ENCODE results near the gene AP4B1. TPM values are rescaled to one million over a fixed set of nuclear protein-coding genes. Genes with fewer than 3 reads are reported as not detected.

AP4B1 gene
- total and polyA plus RNA-seq, 9 donors: 18.5 to 34.0 (median 23.0) TPM

DNA sequence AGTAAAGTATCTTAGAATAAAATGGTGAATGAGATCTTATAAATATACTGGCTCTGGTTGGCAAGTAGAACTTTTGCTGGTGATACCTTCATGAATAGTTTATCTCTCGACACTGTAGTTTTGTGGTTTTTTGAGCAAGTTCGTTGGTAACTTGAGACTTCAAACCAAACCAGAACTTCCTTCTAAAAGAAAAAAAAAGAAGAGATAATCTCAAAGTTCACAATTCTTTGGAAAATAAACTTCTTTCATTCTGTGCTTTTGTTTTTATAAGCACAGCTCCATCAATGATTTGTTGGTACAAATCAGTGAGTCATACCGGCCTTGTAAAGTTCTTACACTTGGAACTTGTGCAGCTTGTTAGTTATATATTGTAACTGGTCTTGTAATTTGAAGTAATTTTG is 26.9 kb upstream of the AP4B1 start:
- H3K36me3 ChIP-seq (ENCODE audit: control insufficient read depth, insufficient read depth, low read length): no peaks in the 10 kb centered on the region
- H3K4me1 ChIP-seq (ENCODE audit: control insufficient read depth, insufficient read depth, low read length): peaks cover 10% of the 10 kb centered on the region
- H3K4me3 ChIP-seq (ENCODE audit: low read length): no peak overlapping the region
- WGBS (ENCODE audit: insufficient coverage): no CpG with 5 or more reads among the region's 3 CpGs
- H3K27me3 ChIP-seq (ENCODE audit: control insufficient read depth, insufficient read depth, low read length): no peaks in the 10 kb centered on the region
- peak overlapping the region; percentile 99 for H3K27ac ChIP-seq (ENCODE audit: low read length)
- no peak for DNase-seq
- H3K9me3 ChIP-seq (replicated peaks; ENCODE audit: control insufficient read depth, low read depth, low read length): no peaks in the 10 kb centered on the region

DNA sequence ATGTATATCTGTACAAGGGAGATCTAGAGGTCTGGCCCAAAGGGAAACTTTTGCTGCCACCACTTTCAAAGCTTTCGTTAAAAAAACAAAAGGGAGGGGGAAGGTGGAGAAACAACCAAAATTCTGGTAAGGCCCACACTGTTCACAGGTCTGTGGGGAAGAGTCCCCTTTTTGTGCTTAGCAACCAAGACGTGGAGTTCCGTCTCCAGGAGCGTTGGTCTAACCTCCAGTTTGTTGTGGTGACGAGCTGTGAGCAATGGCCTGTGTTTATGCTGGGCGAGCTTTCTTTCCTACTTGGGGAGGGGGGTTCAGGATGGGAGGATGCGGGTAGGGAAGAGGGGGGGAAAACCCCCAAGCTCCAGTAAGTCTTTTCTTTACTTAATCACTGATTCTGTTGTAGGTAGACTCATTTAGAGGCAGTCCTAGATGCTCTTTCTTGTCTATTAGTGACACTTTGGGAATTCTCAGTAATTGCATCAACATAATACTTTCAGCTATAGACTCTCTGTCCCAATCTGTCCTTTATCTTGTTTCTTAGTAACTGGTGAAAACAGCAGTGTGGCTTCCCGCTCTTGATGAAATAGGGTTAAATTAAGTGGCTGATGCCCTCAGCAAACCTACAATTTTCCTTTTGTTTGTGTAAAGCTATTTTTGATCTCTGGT is 26.0 kb upstream of the AP4B1 start:
- H3K4me1 ChIP-seq (ENCODE audit: control insufficient read depth, insufficient read depth, low read length): peaks cover 10% of the 10 kb centered on the region
- peak; percentile 76 for DNase-seq

DNA sequence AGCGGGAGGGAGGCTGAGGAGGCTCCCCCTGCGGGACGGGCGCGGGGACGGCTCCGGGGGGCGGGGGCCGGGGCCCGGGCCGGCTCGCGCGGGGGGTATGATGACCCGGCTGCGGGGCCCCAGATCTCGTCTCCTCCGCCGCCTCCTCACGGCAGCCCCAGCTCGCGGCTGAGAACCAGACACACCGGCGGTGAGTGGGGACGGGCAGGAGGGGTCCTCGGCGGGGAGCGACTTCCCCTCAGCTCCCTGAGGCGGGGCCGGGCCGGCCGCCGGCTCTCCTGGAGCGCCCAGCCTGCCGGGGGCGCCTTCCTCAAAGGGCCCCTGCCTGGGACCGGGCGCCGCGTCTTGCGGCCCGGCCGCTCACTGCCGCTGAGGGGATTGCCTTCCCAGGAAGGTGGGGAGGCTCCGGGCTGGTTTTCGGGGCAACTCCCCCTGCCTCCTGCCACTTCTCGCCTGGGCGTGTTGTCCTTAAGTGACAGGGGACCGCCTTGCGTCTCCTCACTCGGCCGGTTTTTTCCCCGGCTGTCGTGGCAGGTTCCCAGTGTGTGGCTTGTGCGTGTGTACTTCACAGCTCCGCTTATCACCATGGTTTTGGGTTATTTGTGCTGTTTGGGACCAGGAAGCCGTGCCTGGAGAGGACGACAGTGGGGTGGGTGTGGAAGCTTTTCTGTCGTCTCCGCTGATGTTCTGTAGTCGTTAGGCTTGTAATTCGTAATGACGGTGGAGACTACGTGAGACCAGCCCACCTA is 25.3 kb upstream of the AP4B1 start:
- Histone ChIP-seq H3K27ac (ENCODE audit: low read length) (peak overlapping the region; percentile 99), H3K4me1 (ENCODE audit: control insufficient read depth, insufficient read depth, low read length) (peaks cover 10% of the 10 kb centered on the region), H3K4me3 (ENCODE audit: low read length) (peak overlapping the region; percentile 93), H3K9me3 (replicated peaks; ENCODE audit: control insufficient read depth, low read depth, low read length) (no peaks in the 10 kb centered on the region), H3K36me3 (ENCODE audit: control insufficient read depth, insufficient read depth, low read length) (no peaks in the 10 kb centered on the region), H3K27me3 (ENCODE audit: control insufficient read depth, insufficient read depth, low read length) (no peaks in the 10 kb centered on the region)
- WGBS (ENCODE audit: insufficient coverage): under 1% methylated on average over 46 of the region's 64 CpGs
- DNase-seq: peak; percentile 65

More for the DNA sequence above, 26.0 kb upstream of the AP4B1 start:
- Histone ChIP-seq H3K36me3 (ENCODE audit: control insufficient read depth, insufficient read depth, low read length) (no peaks in the 10 kb centered on the region), H3K9me3 (replicated peaks; ENCODE audit: control insufficient read depth, low read depth, low read length) (no peaks in the 10 kb centered on the region), H3K4me3 (ENCODE audit: low read length) (peak overlapping the region; percentile 93), H3K27me3 (ENCODE audit: control insufficient read depth, insufficient read depth, low read length) (no peaks in the 10 kb centered on the region), H3K27ac (ENCODE audit: low read length) (peak overlapping the region; percentile 99)
- no CpG with 5 or more reads among the region's 8 CpGs for WGBS (ENCODE audit: insufficient coverage)

DNA sequence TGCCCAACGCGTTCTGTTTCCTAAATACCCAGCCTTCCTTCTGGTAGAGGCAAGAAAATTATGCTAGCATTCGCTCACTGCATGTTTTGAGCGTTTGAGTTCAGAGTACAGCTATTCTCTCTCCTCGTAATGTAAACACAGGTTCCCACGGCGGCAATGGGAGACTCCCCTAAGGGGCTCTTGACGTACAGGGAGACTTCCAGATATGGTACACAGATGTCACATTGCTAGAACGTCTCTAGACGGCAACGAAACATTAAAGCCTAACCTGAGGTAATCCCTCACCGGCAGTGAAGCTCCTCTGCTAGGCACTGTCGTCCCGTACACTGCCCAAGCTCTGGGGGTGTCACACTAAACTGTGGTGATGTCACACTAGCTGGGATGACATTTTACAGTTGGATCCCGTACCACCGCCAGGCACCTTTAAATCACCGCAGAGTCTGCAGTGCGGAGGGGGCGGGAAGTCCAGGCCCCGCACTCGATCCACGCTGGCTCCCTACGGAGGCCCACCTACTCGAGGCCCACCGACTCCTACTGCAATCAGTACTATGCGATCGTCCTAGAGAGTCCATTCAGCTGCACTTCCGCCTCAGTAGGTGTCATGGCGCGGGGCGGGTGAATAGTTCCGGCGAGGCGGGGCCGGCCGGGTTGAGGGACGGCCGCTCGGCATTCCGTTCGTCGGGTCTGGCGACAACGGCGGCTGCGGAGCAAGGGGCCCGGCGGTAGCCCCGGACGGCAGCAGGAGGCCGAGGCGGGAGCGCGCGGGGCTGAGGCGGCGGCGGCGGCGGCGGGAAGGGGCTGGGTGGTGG is 24.5 kb upstream of the AP4B1 start, which contains the start of gene HIPK1:
TSS of gene HIPK1 (plus strand) at position 384 of the 809 bp plus-strand sequence.
- DNase-seq: peak; percentile 98
- under 1% methylated on average over 47 of the region's 61 CpGs for WGBS (ENCODE audit: insufficient coverage)
- Histone ChIP-seq H3K9me3 (replicated peaks; ENCODE audit: control insufficient read depth, low read depth, low read length) (no peaks in the 10 kb centered on the region), H3K27ac (ENCODE audit: low read length) (peak within 1 kb of the TSS; percentile 99), H3K36me3 (ENCODE audit: control insufficient read depth, insufficient read depth, low read length) (no peaks in the 10 kb centered on the region), H3K4me3 (ENCODE audit: low read length) (peak within 1 kb of the TSS; percentile 93), H3K27me3 (ENCODE audit: control insufficient read depth, insufficient read depth, low read length) (no peaks in the 10 kb centered on the region), H3K4me1 (ENCODE audit: control insufficient read depth, insufficient read depth, low read length) (peaks cover 10% of the 10 kb centered on the region)

DNA sequence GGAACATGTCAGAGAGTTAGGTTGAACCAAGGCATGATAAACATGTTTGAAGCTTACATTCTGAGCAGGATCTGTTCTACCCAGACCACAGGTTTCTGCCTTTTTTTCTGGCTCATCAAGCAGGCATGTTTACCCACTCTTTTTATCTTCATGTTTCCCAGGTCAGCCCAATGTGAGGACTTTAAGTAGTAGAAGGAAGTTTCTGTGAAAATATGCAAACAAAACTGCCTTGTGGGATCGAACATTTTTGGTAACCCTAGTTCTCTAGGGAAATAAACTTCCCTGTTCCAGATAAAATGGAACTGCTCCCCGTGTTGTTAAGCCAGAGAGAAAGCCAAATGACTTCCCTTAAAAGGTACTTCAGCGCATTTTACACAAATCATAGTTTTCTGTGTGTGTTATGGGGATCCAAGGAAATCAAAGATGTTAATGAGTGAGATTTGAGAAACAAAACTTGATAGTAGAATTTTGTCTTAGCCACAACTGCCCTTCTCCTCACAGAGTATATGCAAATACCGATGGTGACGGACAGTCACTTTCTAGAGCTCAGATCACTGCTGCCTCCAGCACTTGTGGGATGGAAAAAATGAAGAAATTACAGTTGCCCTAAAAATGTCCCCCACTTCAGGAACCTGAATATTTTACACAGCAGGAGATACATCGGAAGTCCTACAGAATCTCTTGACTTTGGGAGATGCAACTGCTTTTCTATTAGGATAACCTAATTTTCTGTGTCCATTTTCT is 23.8 kb upstream of the AP4B1 start:
- Histone ChIP-seq H3K4me3 (ENCODE audit: low read length) (peak overlapping the region; percentile 93), H3K4me1 (ENCODE audit: control insufficient read depth, insufficient read depth, low read length) (peaks cover 10% of the 10 kb centered on the region), H3K36me3 (ENCODE audit: control insufficient read depth, insufficient read depth, low read length) (no peaks in the 10 kb centered on the region), H3K9me3 (replicated peaks; ENCODE audit: control insufficient read depth, low read depth, low read length) (no peaks in the 10 kb centered on the region), H3K27me3 (ENCODE audit: control insufficient read depth, insufficient read depth, low read length) (no peaks in the 10 kb centered on the region), H3K27ac (ENCODE audit: low read length) (peak overlapping the region; percentile 99)
- WGBS (ENCODE audit: insufficient coverage): 0% methylated on average over 1 of the region's 6 CpGs
- DNase-seq: peak; percentile 45

DNA sequence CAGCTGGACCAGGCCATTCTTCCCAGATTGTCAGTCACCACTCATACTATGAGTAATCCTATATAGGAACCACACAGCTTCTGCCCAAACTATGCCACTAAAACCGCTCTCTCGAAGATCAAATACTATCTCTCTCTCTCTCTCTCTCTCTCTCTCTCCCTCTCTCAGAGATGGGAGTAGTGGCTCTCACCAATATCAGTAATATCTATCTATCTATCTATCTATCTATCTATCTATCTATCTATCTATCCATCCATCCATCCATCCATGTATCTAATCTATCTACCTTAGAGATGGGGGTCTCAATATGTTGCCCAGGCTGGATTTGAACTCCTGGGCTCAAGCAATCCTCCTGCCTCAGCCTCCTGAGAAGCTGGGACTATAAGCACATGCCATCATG is 19.9 kb upstream of the AP4B1 start:
- no peak overlapping the region for H3K4me3 ChIP-seq (ENCODE audit: low read length)
- DNase-seq: no peak
- no peaks in the 10 kb centered on the region for H3K27me3 ChIP-seq (ENCODE audit: control insufficient read depth, insufficient read depth, low read length)
- H3K4me1 ChIP-seq (ENCODE audit: control insufficient read depth, insufficient read depth, low read length): no peaks in the 10 kb centered on the region
- no peaks in the 10 kb centered on the region for H3K36me3 ChIP-seq (ENCODE audit: control insufficient read depth, insufficient read depth, low read length)
- WGBS (ENCODE audit: insufficient coverage): 80% methylated on average over 1 of the region's 2 CpGs
- no peak overlapping the region for H3K27ac ChIP-seq (ENCODE audit: low read length)
- no peaks in the 10 kb centered on the region for H3K9me3 ChIP-seq (replicated peaks; ENCODE audit: control insufficient read depth, low read depth, low read length)

DNA sequence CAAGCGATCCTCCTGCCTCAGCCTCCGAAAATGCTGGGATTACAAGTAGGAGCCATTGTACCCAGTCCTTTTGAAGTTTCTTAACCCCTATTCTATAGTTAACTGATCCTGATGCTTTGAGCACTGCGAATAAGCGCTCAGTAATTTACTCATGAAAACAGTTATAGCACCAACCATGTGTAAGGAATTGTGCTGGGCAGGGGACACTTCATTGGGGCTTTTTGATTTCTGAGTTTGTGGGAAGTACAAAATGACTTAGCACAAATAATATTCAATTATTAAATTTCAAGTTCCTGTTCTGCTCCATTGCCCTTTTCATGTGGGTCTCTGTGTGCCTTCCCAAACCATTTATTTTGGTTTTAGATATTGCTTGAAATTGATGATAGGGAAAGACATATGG is 18.4 kb upstream of the AP4B1 start:
- no peaks in the 10 kb centered on the region for H3K36me3 ChIP-seq (ENCODE audit: control insufficient read depth, insufficient read depth, low read length)
- 100% methylated on average over 1 of the region's 4 CpGs for WGBS (ENCODE audit: insufficient coverage)

DNA sequence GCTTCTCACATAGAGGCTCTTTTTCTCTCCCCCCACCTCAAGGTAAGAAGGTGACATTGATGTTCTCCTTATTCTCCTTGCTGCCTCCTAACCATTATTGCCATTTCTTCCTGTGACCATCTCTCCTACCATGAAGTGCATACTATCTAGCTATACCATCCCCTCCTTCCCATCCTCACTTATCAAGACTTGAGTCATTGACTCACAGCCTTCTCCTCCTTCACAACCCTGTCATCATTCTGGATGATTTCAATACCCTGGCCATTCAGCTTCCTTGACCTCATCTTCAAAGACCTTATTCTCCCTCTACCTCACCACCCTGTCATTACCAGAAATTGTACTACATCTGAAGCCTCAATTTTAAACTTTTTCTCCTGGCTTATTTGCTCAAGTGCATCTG is 13.6 kb upstream of the AP4B1 start:
- Histone ChIP-seq H3K27me3 (ENCODE audit: control insufficient read depth, insufficient read depth, low read length) (no peaks in the 10 kb centered on the region), H3K4me1 (ENCODE audit: control insufficient read depth, insufficient read depth, low read length) (peaks cover 7% of the 10 kb centered on the region), H3K9me3 (replicated peaks; ENCODE audit: control insufficient read depth, low read depth, low read length) (no peaks in the 10 kb centered on the region), H3K36me3 (ENCODE audit: control insufficient read depth, insufficient read depth, low read length) (no peaks in the 10 kb centered on the region), H3K27ac (ENCODE audit: low read length) (no peak overlapping the region), H3K4me3 (ENCODE audit: low read length) (no peak overlapping the region)
- DNase-seq: no peak

More for the DNA sequence above, 18.4 kb upstream of the AP4B1 start:
- H3K27me3 ChIP-seq (ENCODE audit: control insufficient read depth, insufficient read depth, low read length): no peaks in the 10 kb centered on the region
- DNase-seq: no peak
- H3K4me1 ChIP-seq (ENCODE audit: control insufficient read depth, insufficient read depth, low read length): no peaks in the 10 kb centered on the region
- no peaks in the 10 kb centered on the region for H3K9me3 ChIP-seq (replicated peaks; ENCODE audit: control insufficient read depth, low read depth, low read length)
- H3K4me3 ChIP-seq (ENCODE audit: low read length): no peak overlapping the region
- H3K27ac ChIP-seq (ENCODE audit: low read length): no peak overlapping the region

DNA sequence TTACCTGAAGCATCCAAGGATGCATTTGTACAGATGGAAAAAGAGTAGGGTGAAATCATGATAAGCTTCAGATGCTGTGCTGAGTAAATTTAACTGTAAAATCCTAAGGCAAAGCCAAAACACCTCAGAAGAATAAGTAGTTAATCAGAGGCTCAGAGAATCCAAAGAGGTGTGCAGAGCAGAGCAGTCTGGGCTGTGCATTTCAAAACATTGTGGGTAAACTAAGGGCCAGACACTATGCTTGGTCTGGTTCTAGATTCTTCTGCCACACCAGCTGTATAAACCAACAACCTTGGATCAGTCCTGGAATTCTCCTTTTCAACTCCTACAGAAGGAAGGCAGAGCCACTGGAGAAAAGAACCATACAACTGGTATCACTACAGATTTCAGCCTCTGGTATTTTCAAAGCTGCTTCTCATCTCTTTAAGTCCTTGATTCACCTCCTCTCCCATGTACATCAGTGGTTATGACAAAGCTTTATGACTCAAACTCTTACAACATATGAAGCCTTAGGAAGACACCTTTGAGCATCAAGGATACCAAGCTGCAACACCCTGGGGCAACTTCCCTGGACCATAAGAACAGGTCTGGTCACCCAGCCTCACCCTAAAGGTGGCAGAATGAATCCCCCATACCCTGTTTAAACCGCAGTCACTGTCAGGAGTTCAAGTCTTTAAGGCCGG is 12.9 kb upstream of the AP4B1 start:
- Histone ChIP-seq H3K4me3 (ENCODE audit: low read length) (no peak overlapping the region), H3K27me3 (ENCODE audit: control insufficient read depth, insufficient read depth, low read length) (no peaks in the 10 kb centered on the region), H3K27ac (ENCODE audit: low read length) (no peak overlapping the region), H3K36me3 (ENCODE audit: control insufficient read depth, insufficient read depth, low read length) (peaks cover 2% of the 10 kb centered on the region), H3K4me1 (ENCODE audit: control insufficient read depth, insufficient read depth, low read length) (peaks cover 14% of the 10 kb centered on the region), H3K9me3 (replicated peaks; ENCODE audit: control insufficient read depth, low read depth, low read length) (no peaks in the 10 kb centered on the region)
- DNase-seq: no peak
- WGBS (ENCODE audit: insufficient coverage): 70% methylated on average over 2 of the region's 2 CpGs

Measured in muscle of leg (tissue), 11 donors.